H1 (cell line): ENCODE measurements around the gene KRT80. TPM values are rescaled to one million over a fixed set of nuclear protein-coding genes. Genes with fewer than 3 reads are reported as not detected.

Experiments
- CTCF ChIA-PET: fragments of 300-600 bp; sonication (Branson Sonifier 250); formaldehyde crosslinking; loops from one replicate; lab custom pipeline; 2021; ENCODE audit not compliant: partially characterized antibody; lab: Charles Lee
- POLR2A ChIA-PET: fragments of 300-600 bp; sonication (Branson Sonifier 250); formaldehyde crosslinking; loops from one replicate; lab custom pipeline; 2021; ENCODE audit warnings: inconsistent platforms; ENCODE audit not compliant: partially characterized antibody; lab: Charles Lee
- DNase-seq, 2 experiments: peaks; one replicate each; pipeline versions ENCODE4 v3.0.0 to v3.0.0-alpha.2; 2010 to 2022; ENCODE audit warnings: low spot score in 2 of 2, low read depth in 1 of 2, mixed read lengths in 1 of 2
- FAIRE-seq: peaks from 2 replicates; lab custom pipeline; 2011; peaks lifted over from hg19 to GRCh38; lab: Jason Lieb, UNC
- H2AFZ ChIP-seq: 2 replicates; pipeline ENCODE4 v1.8.1; 2012; ENCODE audit warnings: low read length, inconsistent platforms
- H2AK5ac ChIP-seq: 2 replicates; pipeline ENCODE4 v1.6.1; 2013; ENCODE audit warnings: low read depth, low read length
- H2BK120ac ChIP-seq: replicated peaks from 2 replicates; pipeline ENCODE3; 2013; ENCODE audit warnings: low read depth, low read length, inconsistent platforms
- H2BK12ac ChIP-seq: 2 replicates; pipeline ENCODE4 v1.6.1; 2013; ENCODE audit warnings: low read depth, low read length
- H2BK15ac ChIP-seq: 2 replicates; pipeline ENCODE4 v1.6.1; 2013; ENCODE audit warnings: low read length
- H2BK20ac ChIP-seq: 2 replicates; pipeline ENCODE4 v1.6.1; 2013; ENCODE audit warnings: low read length
- H2BK5ac ChIP-seq: 2 replicates; pipeline ENCODE4 v1.6.1; 2013; ENCODE audit warnings: low read depth, low read length
- H3K14ac ChIP-seq: 2 replicates; pipeline ENCODE4 v1.6.1; 2013; ENCODE audit warnings: inconsistent platforms; ENCODE audit not compliant: insufficient read length
- H3K18ac ChIP-seq: 2 replicates; pipeline ENCODE4 v1.6.1; 2013; ENCODE audit warnings: low read length; ENCODE audit errors: extremely low read depth
- H3K23ac ChIP-seq: 2 replicates; pipeline ENCODE4 v1.6.1; 2013; ENCODE audit warnings: inconsistent platforms; ENCODE audit not compliant: insufficient read length
- H3K23me2 ChIP-seq: 2 replicates; pipeline ENCODE4 v1.6.1; 2013; ENCODE audit warnings: low read depth, low read length
- H3K27ac ChIP-seq: 2 replicates; pipeline ENCODE4 v1.6.1; 2011; ENCODE audit warnings: low read depth, low read length, inconsistent platforms
- H3K27me3 ChIP-seq, 4 experiments: replicated peaks in 1 of 4; 1 replicate in 1 of 4; 2 replicates in 3 of 4; pipeline versions ENCODE4 v1.6.1 to v1.8.1; 2011 to 2013; ENCODE audit warnings: low read length in 3 of 4, mild to moderate bottlenecking in 3 of 4, inconsistent platforms in 2 of 4, mixed read lengths in 2 of 4, moderate library complexity in 1 of 4; ENCODE audit not compliant: control insufficient read depth in 3 of 4, insufficient read depth in 3 of 4; ENCODE audit errors: extremely low read depth in 1 of 4
- H3K36me3 ChIP-seq, 4 experiments: 2 replicates each; pipeline versions ENCODE4 v1.6.1 to v1.8.1; 2011 to 2013; ENCODE audit warnings: mild to moderate bottlenecking in 4 of 4, low read length in 3 of 4, moderate library complexity in 2 of 4, control low read depth in 1 of 4, inconsistent platforms in 1 of 4; ENCODE audit not compliant: insufficient read depth in 4 of 4, control insufficient read depth in 2 of 4
- H3K4ac ChIP-seq: replicated peaks from 2 replicates; pipeline ENCODE3; 2013; ENCODE audit warnings: low read length, low read depth, mixed read lengths, inconsistent platforms; ENCODE audit not compliant: insufficient read length
- H3K4me1 ChIP-seq, 4 experiments: replicated peaks in 1 of 4; 1 replicate in 1 of 4; 2 replicates in 3 of 4; pipeline versions ENCODE4 v1.6.1 to v1.8.1; 2011 to 2013; ENCODE audit warnings: low read length in 3 of 4, inconsistent platforms in 2 of 4, mixed read lengths in 1 of 4; ENCODE audit not compliant: insufficient read depth in 4 of 4, control insufficient read depth in 3 of 4
- H3K4me2 ChIP-seq, 2 experiments: 2 replicates each; pipeline versions ENCODE4 v1.6.1 to v1.8.1; 2011 to 2013; ENCODE audit warnings: low read depth in 2 of 2, low read length in 2 of 2, control low read depth in 1 of 2, inconsistent platforms in 1 of 2, mild to moderate bottlenecking in 1 of 2; ENCODE audit not compliant: insufficient read depth in 1 of 2
- H3K4me3 ChIP-seq, 4 experiments: fragments of 200-600, 300-600 bp in 1 of 4; sonication (generic), shearing (Covaris generic), sonication (Bioruptor Twin) in 1 of 4; 2 replicates each; pipeline versions ENCODE4 v1.5.1 to v1.8.1; 2011 to 2016; ENCODE audit warnings: low read length in 4 of 4, low read depth in 3 of 4, control low read depth in 2 of 4, inconsistent platforms in 2 of 4, mild to moderate bottlenecking in 2 of 4, mixed read lengths in 1 of 4, moderate library complexity in 1 of 4; ENCODE audit not compliant: insufficient read depth in 2 of 4; ENCODE audit errors: extremely low read depth in 1 of 4
- H3K56ac ChIP-seq: replicated peaks from 2 replicates; pipeline ENCODE3; 2013; ENCODE audit warnings: low read depth, mild to moderate bottlenecking, mixed read lengths, low read length, inconsistent platforms; ENCODE audit not compliant: insufficient read length
- H3K79me1 ChIP-seq: 2 replicates; pipeline ENCODE4 v1.6.1; 2013; ENCODE audit warnings: low read depth, low read length, control low read depth
- H3K79me2 ChIP-seq, 2 experiments: 2 replicates each; pipeline versions ENCODE4 v1.6.1 to v1.8.1; 2012 to 2013; ENCODE audit warnings: low read length in 2 of 2, mild to moderate bottlenecking in 2 of 2, inconsistent platforms in 1 of 2; ENCODE audit not compliant: insufficient read depth in 2 of 2, control insufficient read depth in 1 of 2
- H3K9ac ChIP-seq, 4 experiments: replicated peaks in 1 of 4; 1 replicate in 1 of 4; 2 replicates in 3 of 4; pipeline versions ENCODE4 v1.6.1 to v1.8.1; 2011 to 2013; ENCODE audit warnings: low read depth in 3 of 4, low read length in 3 of 4, control low read depth in 2 of 4, mild to moderate bottlenecking in 2 of 4, moderate library complexity in 2 of 4, inconsistent platforms in 1 of 4; ENCODE audit errors: extremely low read depth in 1 of 4
- H3K9me3 ChIP-seq, 2 experiments: 2 replicates each; pipeline versions ENCODE4 v1.6.1 to v1.8.1; 2012 to 2013; ENCODE audit warnings: mild to moderate bottlenecking in 2 of 2, moderate library complexity in 2 of 2, control low read depth in 1 of 2, inconsistent platforms in 1 of 2, low read depth in 1 of 2, low read length in 1 of 2, mixed read lengths in 1 of 2; ENCODE audit not compliant: insufficient read depth in 2 of 2
- H4K20me1 ChIP-seq, 2 experiments: replicated peaks in 1 of 2; 2 replicates each; pipeline versions ENCODE3 to v1.8.1; 2011 to 2013; ENCODE audit warnings: inconsistent platforms in 2 of 2, low read length in 2 of 2, mild to moderate bottlenecking in 1 of 2; ENCODE audit not compliant: insufficient read depth in 2 of 2, control insufficient read depth in 1 of 2
- H4K5ac ChIP-seq: 2 replicates; pipeline ENCODE4 v1.6.1; 2013; ENCODE audit warnings: low read length, low read depth, mixed read lengths, inconsistent platforms; ENCODE audit not compliant: insufficient read length
- H4K8ac ChIP-seq: 2 replicates; pipeline ENCODE4 v1.8.0; 2013; ENCODE audit warnings: mild to moderate bottlenecking, moderate library complexity, low read length, inconsistent platforms; ENCODE audit not compliant: insufficient read depth; ENCODE audit errors: extremely low read depth
- H4K91ac ChIP-seq: replicated peaks from 2 replicates; pipeline ENCODE3; 2013; ENCODE audit warnings: low read length, mixed read lengths, inconsistent platforms; ENCODE audit not compliant: insufficient read length
- ATF2 ChIP-seq: IDR thresholded peaks from 2 replicates; pipeline ENCODE4 v1.6.1; 2012; ENCODE audit warnings: low read length, inconsistent platforms
- BCL11A ChIP-seq, 2 experiments: IDR thresholded peaks; one replicate each; pipeline ENCODE4 v1.6.1; 2011; ENCODE audit warnings: low read depth in 2 of 2, low read length in 2 of 2, mild to moderate bottlenecking in 2 of 2
- CBX8 ChIP-seq: fragments of 300-800, 300-1000 bp; sonication (generic); IDR thresholded peaks from 2 replicates; pipeline ENCODE4 v1.7.1; 2016; ENCODE audit warnings: low read depth, low read length, borderline replicate concordance
- CTBP2 ChIP-seq: IDR thresholded peaks from 2 replicates; pipeline ENCODE4 v1.7.0; 2011; ENCODE audit warnings: borderline replicate concordance, mild to moderate bottlenecking, moderate library complexity, mixed read lengths, low read length; ENCODE audit not compliant: insufficient read depth, insufficient read length
- EZH2 ChIP-seq: fragments of 200-600 bp; sonication (generic); IDR thresholded peaks from 2 replicates; pipeline ENCODE4 v1.7.1; 2012; ENCODE audit warnings: low read depth, mild to moderate bottlenecking, moderate library complexity, low read length, inconsistent platforms; ENCODE audit not compliant: severe bottlenecking
- POU5F1 ChIP-seq: IDR thresholded peaks from 2 replicates; pipeline ENCODE4 v1.6.1; 2011; ENCODE audit warnings: low read depth, mild to moderate bottlenecking, low read length, moderate library complexity
- RFX5 ChIP-seq: IDR thresholded peaks from 2 replicates; pipeline ENCODE4 v1.6.1; 2011; ENCODE audit warnings: low read depth, low read length, improper control_type of control experiment, borderline replicate concordance
- TEAD4 ChIP-seq: IDR thresholded peaks from 2 replicates; pipeline ENCODE4 v1.6.1; 2012; ENCODE audit warnings: low read depth, low read length, inconsistent platforms, mixed read lengths
- YY1 ChIP-seq: IDR thresholded peaks from 2 replicates; pipeline ENCODE4 v1.6.1; 2011; ENCODE audit warnings: low read depth, mild to moderate bottlenecking, low read length
- WGBS, 2 experiments: shearing (Covaris generic) in 1 of 2; methylation state at CpG; one replicate each; pipeline versions ENCODE4 v1.1.6 to v1.1.7; 2013 to 2015; ENCODE audit warnings: low lambda C conversion rate in 2 of 2, mixed read lengths in 2 of 2, inconsistent platforms in 1 of 2, low coverage in 1 of 2, missing lambda C conversion rate in 1 of 2; ENCODE audit not compliant: insufficient replicate concordance in 2 of 2, insufficient coverage in 1 of 2, insufficient read length in 1 of 2; ENCODE audit errors: extremely low coverage in 1 of 2, missing lambda C conversion rate in 1 of 2; 5-methylcytosine and 5-hydroxymethylcytosine counted together
- polyA plus RNA-seq, 7 experiments: library from polyadenylated mRNA; depleted of rRNA in 3 of 7; stranded (reverse) in 5 of 7; unstranded in 2 of 7; fragments of >200 nt in 5 of 7; fragments of 200-250 nt in 2 of 7; gene quantifications; 1 replicate in 5 of 7; 2 replicates in 1 of 7; 4 replicates in 1 of 7; pipeline versions ENCODE4 v1.2.1 to v1.2.3, GENCODE V29; 2011 to 2013; ENCODE audit warnings: missing spikeins in 2 of 7, mixed read lengths in 2 of 7
- total RNA-seq: library from RNA; stranded (reverse); fragmentation: NEBNext Ultra II Directional; extraction: Animal tissue kit (Norgen Biotek cat#: 25700); gene quantifications from 2 replicates; pipeline ENCODE4 v1.2.1, GENCODE V29; 2021

KRT80 gene
- total and polyA plus RNA-seq, 2 of the 8 experiments (the other 6 are each of a cell fraction or from before 2014, with no cell fraction given), result 0.05 TPM; not detected in 1

GRCh38 chr12:52238916-52239646 lies 47.3 kb upstream of the KRT80 start:
- CTCF ChIA-PET, result interaction anchor here (0.8 to 17.6 kb wide), 13 partner anchors 7 to 90 kb away, joined by 3 to 151 read pairs (median 8); no protein-coding TSS in a partner anchor
- POLR2A ChIA-PET, result interaction anchor here (1.6 to 1.8 kb wide), 2 partner anchors 9 to 17 kb away, joined by 6 to 12 read pairs; no protein-coding TSS in a partner anchor
- no peak overlapping the region for H3K18ac ChIP-seq
- no peaks in the 10 kb centered on the region; a peak in 1 of 8 replicates for H3K36me3 ChIP-seq
- TF ChIP-seq CBX8, result no peak
- no peak for TF ChIP-seq RFX5
- TF ChIP-seq ATF2, result no peak
- TF ChIP-seq YY1, result no peak
- no peak for TF ChIP-seq EZH2
- no peak for TF ChIP-seq BCL11A (IDR thresholded peaks at IDR 0.05; ENCODE audit: low read depth in 2 of 2, low read length in 2 of 2)
- TF ChIP-seq POU5F1, result no peak
- TF ChIP-seq CTBP2, result no peak
- TF ChIP-seq TEAD4, result no peak
- no peaks in the 10 kb centered on the region for H3K9me3 ChIP-seq
- H4K5ac ChIP-seq, result no peak overlapping the region
- no peak overlapping the region for H3K14ac ChIP-seq
- H2BK15ac ChIP-seq, result no peak overlapping the region
- peaks cover 9 to 23% (median 16%) of the 10 kb centered on the region in 4 experiments for H3K4me1 ChIP-seq
- no peak overlapping the region; a peak in 1 of 4 replicates for H3K4me2 ChIP-seq
- peak overlapping the region; percentile 39; the same call in 1 of the 2 replicates for H2BK12ac ChIP-seq
- H4K8ac ChIP-seq, result no peak overlapping the region
- peaks cover 0 to 17% (median 5%) of the 10 kb centered on the region in 4 experiments; a peak in 4 of 7 replicates for H3K27me3 ChIP-seq
- no peak overlapping the region for H3K23ac ChIP-seq
- H2AFZ ChIP-seq, result no peak overlapping the region
- H2BK20ac ChIP-seq, result no peak overlapping the region
- DNase-seq (no peak), FAIRE-seq (no peak)
- no peak overlapping the region for H2BK5ac ChIP-seq
- no peaks in the 10 kb centered on the region for H3K23me2 ChIP-seq
- no peaks in the 10 kb centered on the region for H3K79me1 ChIP-seq
- no peak overlapping the region for H3K9ac ChIP-seq
- no peak overlapping the region for H3K27ac ChIP-seq
- H4K91ac ChIP-seq, result no peak overlapping the region
- no peaks in the 10 kb centered on the region for H4K20me1 ChIP-seq
- no peaks in the 10 kb centered on the region for H3K79me2 ChIP-seq
- no peak overlapping the region for H3K4ac ChIP-seq
- H3K56ac ChIP-seq, result no peak overlapping the region
- 86% methylated on average over 7 of the region's 7 CpGs; no CpG with 5 or more reads in 1 of the 2 experiments for whole genome bisulfite sequencing, 2 experiments
- no peak overlapping the region for H3K4me3 ChIP-seq
- no peak overlapping the region for H2AK5ac ChIP-seq
- no peak overlapping the region for H2BK120ac ChIP-seq
